Type B pancreatic cell (in vitro differentiated cells): Measurements from ENCODE around the gene PTPRT. TPM values are rescaled to one million over a fixed set of nuclear protein-coding genes. Genes with fewer than 3 reads are reported as not detected.

ENCODE experiments used
- DNase-seq: peaks from one replicate; pipeline ENCODE4 v3.0.0; 2021; ENCODE audit warnings: mixed read lengths; ENCODE audit not compliant: unreplicated experiment; ENCODE audit errors: extremely low spot score
- H3K27ac Mint-ChIP-seq: 2 replicates; pipeline ENCODE4 v1.8.0; 2021; ENCODE audit warnings: mild to moderate bottlenecking, mixed read lengths
- H3K27me3 Mint-ChIP-seq: 2 replicates; pipeline ENCODE4 v1.8.0; 2021; ENCODE audit warnings: mixed read lengths
- H3K36me3 Mint-ChIP-seq: 2 replicates; pipeline ENCODE4 v1.8.0; 2021; ENCODE audit warnings: mixed read lengths
- H3K4me1 Mint-ChIP-seq: one replicate; pipeline ENCODE4 v1.8.0; 2021; ENCODE audit warnings: mixed read lengths; ENCODE audit not compliant: unreplicated experiment
- H3K4me3 Mint-ChIP-seq: 2 replicates; pipeline ENCODE4 v1.8.0; 2021; ENCODE audit warnings: mild to moderate bottlenecking, mixed read lengths
- H3K9me3 Mint-ChIP-seq: 2 replicates; pipeline ENCODE4 v1.8.0; 2021; ENCODE audit warnings: mixed read lengths
- total RNA-seq: library from RNA; stranded (reverse); gene quantifications from 2 replicates; pipeline ENCODE4 v1.2.1, GENCODE V29; 2021; ENCODE audit warnings: low replicate concordance
- TF ChIP-seq, protein P1 (sequence below): fragments of 200-600 bp; sonication (generic); conservative IDR thresholded peaks from 2 replicates; pipeline ENCODE4 v1.5.0; 2021; ENCODE audit warnings: antibody characterized with exemption, mild to moderate bottlenecking

PTPRT gene
- total RNA-seq, 1 donor from 2014 or later, result 7.0 TPM

DNA sequence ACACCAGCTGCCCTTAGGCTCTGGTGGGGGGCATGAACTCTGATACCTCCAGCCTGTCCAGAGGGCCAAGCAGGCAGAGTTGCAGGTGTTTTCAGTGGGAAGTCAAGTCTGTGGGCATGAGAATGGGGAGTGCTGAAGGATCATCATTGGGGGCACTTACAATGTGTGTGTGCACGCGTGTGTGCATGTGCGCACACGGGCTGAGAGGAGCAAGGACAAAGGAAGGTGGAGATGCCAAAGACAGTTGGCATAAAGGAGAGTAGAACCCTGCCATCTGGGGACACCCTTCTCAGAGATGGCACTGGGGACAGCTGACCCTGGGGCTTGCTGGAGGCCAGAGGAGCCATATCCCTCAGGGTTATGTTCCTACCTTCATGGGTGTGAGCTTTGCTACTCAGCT lies 1163.1 kb downstream of the PTPRT start:
- Mint-ChIP-seq H3K27me3 (peaks cover 7% of the 10 kb centered on the region), H3K27ac (no peak overlapping the region), H3K36me3 (no peaks in the 10 kb centered on the region), H3K4me1 (no peaks in the 10 kb centered on the region), H3K9me3 (no peaks in the 10 kb centered on the region), H3K4me3 (no peak overlapping the region)
- TF ChIP-seq, protein P1, sequence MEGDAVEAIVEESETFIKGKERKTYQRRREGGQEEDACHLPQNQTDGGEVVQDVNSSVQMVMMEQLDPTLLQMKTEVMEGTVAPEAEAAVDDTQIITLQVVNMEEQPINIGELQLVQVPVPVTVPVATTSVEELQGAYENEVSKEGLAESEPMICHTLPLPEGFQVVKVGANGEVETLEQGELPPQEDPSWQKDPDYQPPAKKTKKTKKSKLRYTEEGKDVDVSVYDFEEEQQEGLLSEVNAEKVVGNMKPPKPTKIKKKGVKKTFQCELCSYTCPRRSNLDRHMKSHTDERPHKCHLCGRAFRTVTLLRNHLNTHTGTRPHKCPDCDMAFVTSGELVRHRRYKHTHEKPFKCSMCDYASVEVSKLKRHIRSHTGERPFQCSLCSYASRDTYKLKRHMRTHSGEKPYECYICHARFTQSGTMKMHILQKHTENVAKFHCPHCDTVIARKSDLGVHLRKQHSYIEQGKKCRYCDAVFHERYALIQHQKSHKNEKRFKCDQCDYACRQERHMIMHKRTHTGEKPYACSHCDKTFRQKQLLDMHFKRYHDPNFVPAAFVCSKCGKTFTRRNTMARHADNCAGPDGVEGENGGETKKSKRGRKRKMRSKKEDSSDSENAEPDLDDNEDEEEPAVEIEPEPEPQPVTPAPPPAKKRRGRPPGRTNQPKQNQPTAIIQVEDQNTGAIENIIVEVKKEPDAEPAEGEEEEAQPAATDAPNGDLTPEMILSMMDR, result no peak
- no peak for DNase-seq

DNA sequence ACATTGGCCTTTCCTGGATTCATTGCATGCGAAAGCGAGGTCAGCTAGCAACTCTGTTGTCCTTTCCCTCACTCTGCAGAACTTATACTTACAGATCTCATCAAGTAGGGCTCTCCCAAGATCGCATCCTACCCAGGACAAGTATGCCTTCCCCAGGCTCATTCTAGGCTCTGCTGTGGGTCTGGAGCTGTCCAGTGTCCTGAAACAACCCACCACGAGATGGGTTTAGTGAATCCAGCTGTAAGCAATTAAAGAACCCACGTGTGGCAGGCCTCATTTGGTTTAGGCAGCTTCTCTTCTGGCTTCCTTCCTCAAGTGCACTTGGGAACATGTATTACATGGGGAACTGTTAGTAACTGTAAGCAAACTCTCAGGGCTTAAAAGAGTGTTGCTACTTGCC lies 1165.1 kb downstream of the PTPRT start:
- TF ChIP-seq, protein P1, result no peak
- Mint-ChIP-seq H3K4me3 (no peak overlapping the region), H3K36me3 (no peaks in the 10 kb centered on the region), H3K27me3 (peaks cover 9% of the 10 kb centered on the region), H3K4me1 (no peaks in the 10 kb centered on the region), H3K27ac (no peak overlapping the region), H3K9me3 (no peaks in the 10 kb centered on the region)
- no peak for DNase-seq
